ENCODE data around the gene MAML2.

The MAML2 gene

GRCh38 chr11:96342961-96343711, at the start of gene MAML2:
Gene MAML2, minus strand, starts transcription at chr11:96343195. Its CDS starts 1,300 bp downstream, at chr11:96341895.
- peak; percentile 89 for DNase-seq

- no peak for DNase-seq
These were observed 48.8 kb upstream of the MAML2 start for GRCh38 chr11:96391698-96392307.

GRCh38 chr11:96390488-96390792, 47.4 kb upstream of the MAML2 start:
- no peak for DNase-seq

GRCh38 chr11:96389720-96390487, 46.9 kb upstream of the MAML2 start, which contains the start of the genes CCDC82 and JRKL:
Gene CCDC82, minus strand, starts transcription at chr11:96389912. Its CDS starts 5,165 bp downstream, at chr11:96384747.
Gene JRKL, plus strand, starts transcription at chr11:96390013. Its CDS starts 637 bp downstream, at chr11:96390650.
- peak; percentile 98 for DNase-seq

- no peak for DNase-seq
These were observed 46.1 kb upstream of the MAML2 start for GRCh38 chr11:96388891-96389719.

GRCh38 chr11:96385187-96385586, 42.2 kb upstream of the MAML2 start:
- DNase-seq, result no peak

- DNase-seq, result no peak
These were observed 41.2 kb upstream of the MAML2 start for GRCh38 chr11:96384156-96384555.

- no peak for DNase-seq
These were observed 33.8 kb upstream of the MAML2 start for GRCh38 chr11:96376796-96377195.

GRCh38 chr11:96373826-96374225, 30.8 kb upstream of the MAML2 start:
- no peak for DNase-seq

- no peak for DNase-seq
These were observed 24.3 kb upstream of the MAML2 start for GRCh38 chr11:96367342-96367741.

- no peak for DNase-seq
These were observed 23.0 kb upstream of the MAML2 start for GRCh38 chr11:96366024-96366423.

- no peak for DNase-seq
These were observed 22.5 kb upstream of the MAML2 start for GRCh38 chr11:96365493-96365892.

GRCh38 chr11:96361778-96362177, 18.8 kb upstream of the MAML2 start:
- DNase-seq, result no peak

- DNase-seq, result no peak
These were observed 15.3 kb upstream of the MAML2 start for GRCh38 chr11:96358321-96358720.

GRCh38 chr11:96357794-96358193, 14.8 kb upstream of the MAML2 start:
- DNase-seq, result no peak

GRCh38 chr11:96356848-96357247, 13.9 kb upstream of the MAML2 start:
- DNase-seq, result no peak

GRCh38 chr11:96342014-96342960, 708 bp downstream of the MAML2 start:
- no peak for DNase-seq

GRCh38 chr11:96341211-96342013, 1.6 kb downstream of the MAML2 start:
- DNase-seq, result peak; percentile 79

- DNase-seq, result no peak
These were observed 2.5 kb downstream of the MAML2 start for GRCh38 chr11:96340555-96340885.

- DNase-seq, result no peak
These were observed 3.1 kb downstream of the MAML2 start for GRCh38 chr11:96339706-96340554.
